Measurements from ENCODE around the gene ZFP3. TPM values are rescaled to one million over a fixed set of nuclear protein-coding genes. Genes with fewer than 3 reads are reported as not detected.

The ZFP3 gene
- total RNA-seq, 4 donors from 2014 or later = 3.2 to 5.9 (median 4.0) TPM

GRCh38 chr17:5115673-5116651 is 37.7 kb downstream of the ZFP3 start, which contains the start of gene USP6:
USP6 (plus strand) TSS chr17:5116032; CDS start chr17:5130368, 14,336 bp downstream.
- TF ChIP-seq, protein P1, sequence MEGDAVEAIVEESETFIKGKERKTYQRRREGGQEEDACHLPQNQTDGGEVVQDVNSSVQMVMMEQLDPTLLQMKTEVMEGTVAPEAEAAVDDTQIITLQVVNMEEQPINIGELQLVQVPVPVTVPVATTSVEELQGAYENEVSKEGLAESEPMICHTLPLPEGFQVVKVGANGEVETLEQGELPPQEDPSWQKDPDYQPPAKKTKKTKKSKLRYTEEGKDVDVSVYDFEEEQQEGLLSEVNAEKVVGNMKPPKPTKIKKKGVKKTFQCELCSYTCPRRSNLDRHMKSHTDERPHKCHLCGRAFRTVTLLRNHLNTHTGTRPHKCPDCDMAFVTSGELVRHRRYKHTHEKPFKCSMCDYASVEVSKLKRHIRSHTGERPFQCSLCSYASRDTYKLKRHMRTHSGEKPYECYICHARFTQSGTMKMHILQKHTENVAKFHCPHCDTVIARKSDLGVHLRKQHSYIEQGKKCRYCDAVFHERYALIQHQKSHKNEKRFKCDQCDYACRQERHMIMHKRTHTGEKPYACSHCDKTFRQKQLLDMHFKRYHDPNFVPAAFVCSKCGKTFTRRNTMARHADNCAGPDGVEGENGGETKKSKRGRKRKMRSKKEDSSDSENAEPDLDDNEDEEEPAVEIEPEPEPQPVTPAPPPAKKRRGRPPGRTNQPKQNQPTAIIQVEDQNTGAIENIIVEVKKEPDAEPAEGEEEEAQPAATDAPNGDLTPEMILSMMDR (IDR thresholded peaks at IDR 0.05; ENCODE audit: low read depth) = no peak

DNA sequence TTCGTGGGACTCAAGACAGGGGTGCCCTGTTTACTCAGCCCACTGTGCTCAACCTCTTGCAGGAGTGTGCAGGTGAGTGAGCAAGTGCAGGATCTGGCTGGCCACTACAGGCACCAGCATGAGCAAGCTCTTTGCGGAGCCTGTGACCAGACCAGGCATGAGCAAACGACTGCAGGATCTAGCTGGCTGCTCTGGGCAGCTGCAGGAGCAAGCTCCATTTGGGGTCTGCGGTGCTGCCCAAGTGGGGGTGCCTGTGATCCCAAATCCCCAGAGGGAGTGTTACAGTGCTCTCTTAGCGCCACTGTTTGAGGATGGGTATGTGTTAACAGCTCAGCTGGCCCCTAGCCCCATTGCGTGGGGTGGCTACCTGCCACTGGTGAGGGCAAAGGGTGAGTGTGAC is 40.0 kb downstream of the ZFP3 start:
- TF ChIP-seq, protein P1 (IDR thresholded peaks at IDR 0.05; ENCODE audit: low read depth) = no peak

DNA sequence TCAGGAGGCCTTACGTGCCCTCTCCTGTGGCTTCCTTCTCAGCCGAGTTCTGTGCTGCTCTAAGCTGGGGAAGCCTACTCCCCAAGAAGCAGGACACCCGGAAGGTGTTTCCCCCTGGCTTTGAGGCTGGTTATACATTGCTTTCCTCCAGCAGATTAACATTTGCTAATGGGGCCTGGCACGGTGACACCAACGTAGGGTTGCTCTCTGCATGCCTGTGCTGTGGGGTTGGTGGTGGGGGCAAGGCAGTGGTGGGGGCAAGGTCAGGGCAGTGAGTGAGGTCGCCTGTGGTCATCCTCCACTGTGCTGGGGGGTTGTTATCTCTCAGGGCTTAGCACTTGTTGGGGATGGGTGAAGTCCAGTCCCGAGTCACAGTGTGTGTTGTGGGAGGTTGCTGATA is 41.8 kb downstream of the ZFP3 start:
- TF ChIP-seq, protein P1 (IDR thresholded peaks at IDR 0.05; ENCODE audit: low read depth) = no peak

GRCh38 chr17:5121186-5121841 is 43.0 kb downstream of the ZFP3 start:
- TF ChIP-seq, protein P1 (IDR thresholded peaks at IDR 0.05; ENCODE audit: low read depth) = no peak

DNA sequence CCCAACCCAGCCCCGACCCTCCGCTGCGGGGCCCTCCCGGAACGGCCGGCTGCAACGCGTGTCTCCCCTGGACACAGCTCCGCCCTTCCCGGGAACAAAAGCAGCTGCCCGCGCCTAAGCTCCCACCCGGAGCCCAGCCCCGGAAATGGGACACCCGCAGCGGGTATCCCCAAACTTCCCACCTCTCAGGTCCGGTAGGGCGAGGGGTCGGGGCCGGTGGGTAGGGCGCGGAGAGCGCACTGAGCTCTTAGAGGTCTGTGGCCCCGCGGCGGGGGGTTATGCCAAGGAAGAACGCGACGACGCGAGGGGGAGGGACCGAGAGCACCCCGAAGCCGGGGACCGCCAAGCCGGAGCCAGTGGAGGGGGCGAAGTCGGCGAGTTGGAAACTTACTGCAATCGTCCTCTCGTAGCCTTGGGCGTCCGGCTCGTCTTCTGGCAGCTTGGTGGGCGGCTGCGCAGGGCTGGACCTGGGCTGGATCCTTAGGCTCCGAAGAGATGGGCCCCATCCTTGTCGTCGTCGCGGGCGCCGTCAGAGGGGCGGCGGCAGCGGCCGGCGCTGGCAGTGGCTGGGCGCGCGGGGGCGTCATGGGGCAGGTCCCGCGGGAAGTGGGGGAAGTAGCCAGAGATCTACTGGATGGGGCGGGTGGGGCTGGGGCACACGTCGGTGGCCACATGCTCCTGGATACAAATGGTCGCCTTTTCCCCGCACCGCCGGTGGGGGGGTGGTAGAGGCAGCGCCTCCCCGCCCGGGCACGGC is 44.5 kb downstream of the ZFP3 start:
- TF ChIP-seq, protein P1 (IDR thresholded peaks at IDR 0.05; ENCODE audit: low read depth) = no peak

- TF ChIP-seq, protein P1 (IDR thresholded peaks at IDR 0.05; ENCODE audit: low read depth) = no peak
Observed at GRCh38 chr17:5123343-5124124, 45.3 kb downstream of the ZFP3 start.

Data from subcutaneous adipose tissue (tissue), 4 donors.